OCI-LY3 (cell line): ENCODE results near the gene HABP2.

Experiments
- H2AFZ ChIP-seq: fragments of 200-600, 300-600 bp; shearing (Covaris generic); 2 replicates; pipeline ENCODE4 v1.6.0; 2014; ENCODE audit warnings: antibody characterized with exemption, low read depth, low read length
- H3K27ac ChIP-seq: fragments of 200-600, 300-600 bp; sonication (generic); 2 replicates; pipeline ENCODE4 v1.5.1; 2014; ENCODE audit warnings: mild to moderate bottlenecking, low read length, moderate library complexity, mixed read lengths
- H3K27me3 ChIP-seq: fragments of 200-600, 300-600 bp; sonication (generic); 2 replicates; pipeline ENCODE4 v1.6.1; 2014; ENCODE audit warnings: low read depth, low read length, mixed read lengths
- H3K36me3 ChIP-seq: fragments of 200-600, 300-600 bp; sonication (generic); replicated peaks from 2 replicates; pipeline ENCODE3; 2014; ENCODE audit warnings: low read depth, low read length, mixed read lengths
- H3K4me1 ChIP-seq: fragments of 300-600, 200-600 bp; sonication (generic); 2 replicates; pipeline ENCODE4 v1.6.1; 2014; ENCODE audit warnings: low read length, mixed read lengths
- H3K4me2 ChIP-seq: fragments of 200-600, 300-600 bp; sonication (generic); 2 replicates; pipeline ENCODE4 v1.6.1; 2014; ENCODE audit warnings: low read length, mixed read lengths
- H3K4me3 ChIP-seq: fragments of 300-600, 200-600 bp; sonication (generic); 2 replicates; pipeline ENCODE4 v1.5.1; 2014; ENCODE audit warnings: antibody characterized with exemption, mild to moderate bottlenecking, low read length, moderate library complexity
- H3K79me2 ChIP-seq: fragments of 300-600, 200-600 bp; shearing (Covaris generic); 2 replicates; pipeline ENCODE4 v1.6.1; 2014; ENCODE audit warnings: mild to moderate bottlenecking, low read length, mixed read lengths
- H3K9ac ChIP-seq: fragments of 300-600, 200-600 bp; shearing (Covaris generic); 2 replicates; pipeline ENCODE4 v1.6.0; 2014; ENCODE audit warnings: mild to moderate bottlenecking, low read length, moderate library complexity
- H3K9me3 ChIP-seq: fragments of 200-600, 300-600 bp; shearing (Covaris generic); 2 replicates; pipeline ENCODE4 v1.6.1; 2014; ENCODE audit warnings: low read length, mixed read lengths; ENCODE audit not compliant: insufficient read depth
- H4K20me1 ChIP-seq: fragments of 200-600, 300-600 bp; sonication (generic); 2 replicates; pipeline ENCODE4 v1.6.1; 2016; ENCODE audit warnings: low read length, mixed read lengths; ENCODE audit not compliant: insufficient read depth
- EZH2phosphoT487 ChIP-seq: fragments of 200-600 bp; shearing (Covaris generic); IDR thresholded peaks from 2 replicates; pipeline ENCODE4 v1.6.1; 2018; ENCODE audit warnings: antibody characterized with exemption, mixed run types, low read depth
- TF ChIP-seq, protein P1 (sequence below): fragments of 200-600, 300-600 bp; sonication (generic); IDR thresholded peaks from 2 replicates; pipeline ENCODE4 v1.5.1; 2014; ENCODE audit warnings: antibody characterized with exemption, low read length, low read depth

Gene HABP2

DNA sequence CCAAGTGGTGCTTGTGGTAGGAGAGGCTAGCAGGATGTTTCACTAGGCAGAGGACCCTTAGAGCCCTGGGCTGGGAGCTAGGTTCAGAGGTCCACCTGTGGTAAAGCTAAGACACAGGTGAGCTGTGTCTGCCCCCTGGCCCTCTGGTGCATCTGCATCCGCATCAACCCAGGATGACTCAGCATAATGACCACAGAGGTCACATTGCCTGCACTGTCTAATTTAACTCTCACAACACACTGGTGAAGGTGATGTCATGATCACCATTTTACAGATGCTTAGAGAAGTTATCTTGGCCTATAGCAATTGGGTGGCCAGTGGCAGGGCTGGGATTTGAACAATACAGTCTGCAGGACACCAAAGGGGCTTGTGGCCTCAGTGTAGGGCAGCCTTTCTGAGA lies 33.1 kb downstream of the HABP2 start:
- Histone ChIP-seq H3K27ac (no peak overlapping the region), H3K9ac (no peak overlapping the region), H2AFZ (no peak overlapping the region), H3K9me3 (no peaks in the 10 kb centered on the region), H3K79me2 (no peaks in the 10 kb centered on the region), H3K4me1 (no peaks in the 10 kb centered on the region), H3K4me2 (no peak overlapping the region), H3K27me3 (no peaks in the 10 kb centered on the region), H4K20me1 (no peaks in the 10 kb centered on the region), H3K4me3 (no peak overlapping the region), H3K36me3 (no peaks in the 10 kb centered on the region)
- TF ChIP-seq EZH2phosphoT487 = no peak
- TF ChIP-seq, protein P1, sequence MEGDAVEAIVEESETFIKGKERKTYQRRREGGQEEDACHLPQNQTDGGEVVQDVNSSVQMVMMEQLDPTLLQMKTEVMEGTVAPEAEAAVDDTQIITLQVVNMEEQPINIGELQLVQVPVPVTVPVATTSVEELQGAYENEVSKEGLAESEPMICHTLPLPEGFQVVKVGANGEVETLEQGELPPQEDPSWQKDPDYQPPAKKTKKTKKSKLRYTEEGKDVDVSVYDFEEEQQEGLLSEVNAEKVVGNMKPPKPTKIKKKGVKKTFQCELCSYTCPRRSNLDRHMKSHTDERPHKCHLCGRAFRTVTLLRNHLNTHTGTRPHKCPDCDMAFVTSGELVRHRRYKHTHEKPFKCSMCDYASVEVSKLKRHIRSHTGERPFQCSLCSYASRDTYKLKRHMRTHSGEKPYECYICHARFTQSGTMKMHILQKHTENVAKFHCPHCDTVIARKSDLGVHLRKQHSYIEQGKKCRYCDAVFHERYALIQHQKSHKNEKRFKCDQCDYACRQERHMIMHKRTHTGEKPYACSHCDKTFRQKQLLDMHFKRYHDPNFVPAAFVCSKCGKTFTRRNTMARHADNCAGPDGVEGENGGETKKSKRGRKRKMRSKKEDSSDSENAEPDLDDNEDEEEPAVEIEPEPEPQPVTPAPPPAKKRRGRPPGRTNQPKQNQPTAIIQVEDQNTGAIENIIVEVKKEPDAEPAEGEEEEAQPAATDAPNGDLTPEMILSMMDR = no peak

DNA sequence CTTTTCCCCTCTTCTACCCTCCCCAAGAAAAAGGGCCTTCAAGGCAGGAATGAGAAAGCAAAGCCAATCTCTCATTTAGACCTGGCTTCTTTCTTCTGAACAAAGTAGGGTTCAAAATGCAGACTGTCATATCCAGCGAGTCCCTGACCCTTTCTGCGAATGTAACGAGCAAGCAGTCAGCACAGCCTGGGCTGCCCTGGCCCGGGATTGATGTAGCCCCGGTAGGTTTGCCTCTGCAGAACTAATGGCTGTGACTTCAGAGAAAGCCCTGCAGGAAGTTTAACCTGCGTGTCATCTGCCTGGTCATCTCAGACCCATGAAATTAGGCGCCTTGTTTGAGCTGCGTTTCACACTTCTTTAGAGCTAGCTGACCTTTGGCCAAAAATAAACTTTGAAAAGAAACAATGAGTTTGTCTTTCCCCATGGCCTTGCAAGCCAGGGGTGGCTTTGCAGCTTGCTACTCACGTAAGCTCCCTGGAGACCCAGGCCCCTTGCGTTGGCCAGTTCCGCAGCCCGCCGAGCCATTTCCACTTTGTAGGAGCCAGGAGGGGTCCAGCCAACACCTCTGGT lies 36.4 kb downstream of the HABP2 start:
- Histone ChIP-seq H3K36me3 (no peaks in the 10 kb centered on the region), H3K4me3 (no peak overlapping the region), H3K9ac (no peak overlapping the region), H2AFZ (no peak overlapping the region), H3K79me2 (no peaks in the 10 kb centered on the region), H3K27me3 (no peaks in the 10 kb centered on the region), H3K4me2 (no peak overlapping the region), H4K20me1 (no peaks in the 10 kb centered on the region), H3K27ac (no peak overlapping the region), H3K4me1 (no peaks in the 10 kb centered on the region), H3K9me3 (no peaks in the 10 kb centered on the region)
- no peak for TF ChIP-seq EZH2phosphoT487
- TF ChIP-seq, protein P1 = no peak

DNA sequence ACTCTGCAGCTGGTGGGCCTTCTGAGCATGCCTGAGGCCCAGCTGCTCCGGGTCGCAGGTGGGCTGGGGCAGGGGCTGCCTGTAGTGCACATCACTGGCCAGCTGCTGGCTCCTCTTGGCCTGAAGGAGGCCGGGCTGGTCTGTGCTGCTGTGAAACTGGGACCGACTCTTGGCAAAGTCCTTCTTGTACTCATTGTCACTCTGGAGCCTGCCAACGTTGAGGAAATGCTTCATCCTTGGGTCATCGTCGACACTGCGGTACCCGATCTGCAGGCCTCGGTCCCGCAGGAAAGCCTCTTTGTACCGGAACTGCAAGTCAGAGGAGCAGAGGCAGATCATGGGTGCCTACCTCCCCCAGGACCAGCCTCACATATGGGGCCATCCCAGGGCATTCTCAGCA lies 37.7 kb downstream of the HABP2 start:
- H2AFZ ChIP-seq = no peak overlapping the region
- no peak for TF ChIP-seq EZH2phosphoT487
- no peaks in the 10 kb centered on the region for H3K79me2 ChIP-seq
- no peak overlapping the region for H3K27ac ChIP-seq
- H3K9me3 ChIP-seq = no peaks in the 10 kb centered on the region
- no peak overlapping the region for H3K9ac ChIP-seq
- H4K20me1 ChIP-seq = no peaks in the 10 kb centered on the region
- H3K4me3 ChIP-seq = no peak overlapping the region
- H3K4me2 ChIP-seq = no peak overlapping the region
- H3K4me1 ChIP-seq = no peaks in the 10 kb centered on the region
- no peaks in the 10 kb centered on the region for H3K36me3 ChIP-seq
- no peaks in the 10 kb centered on the region for H3K27me3 ChIP-seq

DNA sequence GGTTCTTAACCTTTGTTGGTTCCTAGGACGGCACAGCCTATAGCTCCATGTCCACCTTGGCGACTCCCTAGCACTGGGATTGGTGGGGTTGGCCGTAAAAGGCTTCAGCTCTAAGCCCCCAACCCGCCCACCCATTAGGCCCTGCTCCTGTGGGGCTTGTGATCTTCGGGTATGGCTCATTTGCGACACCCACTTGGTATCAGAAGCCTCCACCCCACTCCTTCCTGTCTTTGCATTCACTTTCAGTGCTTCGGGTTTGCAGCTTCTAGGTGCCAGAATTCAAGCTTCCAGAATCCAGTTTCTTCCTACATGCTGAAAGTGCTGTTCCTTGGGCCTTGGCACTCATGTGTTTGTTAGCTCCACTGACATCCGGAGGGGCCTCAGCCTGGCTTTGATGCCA lies 39.5 kb downstream of the HABP2 start:
- no peaks in the 10 kb centered on the region for H3K9me3 ChIP-seq
- no peaks in the 10 kb centered on the region for H4K20me1 ChIP-seq
- no peak overlapping the region for H3K27ac ChIP-seq
- H3K79me2 ChIP-seq = no peaks in the 10 kb centered on the region
- H3K36me3 ChIP-seq = no peaks in the 10 kb centered on the region
- no peak overlapping the region for H3K4me2 ChIP-seq
- no peak overlapping the region for H3K4me3 ChIP-seq
- TF ChIP-seq, protein P1 = no peak
- no peak for TF ChIP-seq EZH2phosphoT487
- no peak overlapping the region for H3K9ac ChIP-seq
- H2AFZ ChIP-seq = no peak overlapping the region
- H3K27me3 ChIP-seq = no peaks in the 10 kb centered on the region
- H3K4me1 ChIP-seq = no peaks in the 10 kb centered on the region
